HG02571 (cell line): ENCODE data around the gene NCAM1.

ENCODE experiments used
- ATAC-seq: cut with Tn5 transposase; IDR thresholded peaks from one replicate; pipeline ENCODE4 v1.9.1; 2021; ENCODE audit warnings: mild to moderate bottlenecking, moderate library complexity; ENCODE audit not compliant: unreplicated experiment

Gene NCAM1

DNA sequence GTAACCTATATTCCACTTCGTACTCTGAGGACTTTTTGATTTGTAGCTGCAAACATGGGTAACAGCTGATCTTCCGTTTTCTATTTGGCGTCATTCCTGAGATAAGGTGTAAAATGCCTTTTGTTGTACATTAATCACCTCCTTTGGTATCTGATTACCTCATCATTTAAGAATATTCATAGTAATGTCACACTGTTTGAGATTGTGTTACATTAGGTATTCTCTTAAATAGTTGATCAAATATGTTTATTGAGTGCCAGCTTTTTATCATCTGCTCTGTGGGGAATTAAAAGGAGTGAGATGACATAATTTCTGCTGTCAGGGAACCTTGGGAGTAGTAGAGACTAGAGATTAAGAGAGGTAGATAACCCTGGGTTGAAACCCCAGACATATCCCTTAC, 5.9 kb downstream of the NCAM1 start:
- ATAC-seq = no peak

DNA sequence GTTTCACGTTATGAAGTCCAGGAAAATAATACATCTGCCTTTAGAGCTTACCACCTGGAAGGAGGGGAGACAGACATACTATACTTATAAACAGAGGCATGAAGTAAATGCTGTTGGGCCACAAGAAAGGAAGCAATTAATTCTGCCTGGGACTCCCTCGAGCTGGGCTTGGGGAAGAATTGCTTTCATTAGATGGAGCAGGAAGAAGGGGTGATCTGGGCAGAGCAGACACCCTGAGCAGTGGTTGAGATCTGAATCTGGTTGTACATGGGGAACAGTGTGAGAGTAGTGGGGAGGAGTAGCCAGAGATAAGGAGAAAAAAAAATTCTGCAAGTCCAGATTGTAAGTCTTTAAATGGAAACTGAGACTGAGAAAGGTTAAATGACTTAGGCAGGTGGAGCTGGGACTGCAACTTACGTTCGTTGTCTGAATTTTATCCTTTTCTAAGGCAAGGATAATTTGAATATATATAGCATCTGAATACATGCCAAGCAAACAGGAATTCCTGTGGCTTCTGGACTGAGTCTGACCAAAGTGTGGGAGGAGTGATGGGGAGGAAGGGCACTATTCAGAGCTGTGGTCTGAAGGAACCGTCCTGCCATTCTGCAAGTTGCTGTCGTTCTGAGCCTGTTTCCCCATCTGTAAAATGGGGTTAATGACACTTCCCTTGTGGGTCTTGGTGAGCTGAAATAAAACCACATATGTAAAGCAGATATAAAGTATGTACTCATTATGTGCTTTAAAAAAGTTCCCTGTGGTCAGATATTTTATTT, 7.9 kb downstream of the NCAM1 start:
- no peak for ATAC-seq

DNA sequence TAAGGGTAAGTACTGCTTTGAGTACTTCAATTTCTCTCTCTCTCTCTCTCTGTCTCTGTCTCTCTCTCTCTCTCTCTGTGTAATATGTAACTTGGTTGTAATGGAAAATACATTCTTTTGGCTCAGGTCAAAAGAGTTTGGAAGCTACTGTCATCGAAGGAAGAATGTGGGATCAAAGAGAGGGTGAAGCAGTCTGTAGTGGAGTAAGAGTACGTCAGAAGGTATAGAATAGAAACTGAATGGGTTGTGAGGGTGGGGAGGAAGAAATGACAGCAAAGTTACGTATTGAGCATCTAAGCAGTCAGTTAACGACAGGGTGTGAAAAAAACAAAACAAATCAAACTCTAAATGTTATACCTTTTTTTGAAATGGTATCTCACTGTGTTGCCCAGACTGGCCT, 10.0 kb downstream of the NCAM1 start:
- no peak for ATAC-seq

DNA sequence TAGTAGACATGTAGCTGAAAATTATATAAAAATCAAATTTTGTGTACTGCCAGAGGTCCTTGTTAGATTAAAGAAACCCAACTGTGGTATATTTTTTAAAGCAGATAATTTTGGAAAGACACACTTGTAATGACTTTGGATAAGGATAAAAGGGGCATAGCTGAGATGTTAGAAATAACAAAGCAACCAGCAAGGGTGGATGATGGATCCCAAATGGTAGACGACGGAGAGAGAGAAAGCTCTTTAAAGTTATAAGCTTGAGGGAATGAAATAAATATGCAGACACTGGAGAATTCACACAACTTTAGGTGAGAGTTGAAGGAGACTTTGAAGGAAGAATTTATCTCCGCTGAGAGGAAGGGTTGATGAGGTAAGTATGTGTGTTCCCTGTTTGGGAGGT, 10.6 kb downstream of the NCAM1 start:
- ATAC-seq = no peak

DNA sequence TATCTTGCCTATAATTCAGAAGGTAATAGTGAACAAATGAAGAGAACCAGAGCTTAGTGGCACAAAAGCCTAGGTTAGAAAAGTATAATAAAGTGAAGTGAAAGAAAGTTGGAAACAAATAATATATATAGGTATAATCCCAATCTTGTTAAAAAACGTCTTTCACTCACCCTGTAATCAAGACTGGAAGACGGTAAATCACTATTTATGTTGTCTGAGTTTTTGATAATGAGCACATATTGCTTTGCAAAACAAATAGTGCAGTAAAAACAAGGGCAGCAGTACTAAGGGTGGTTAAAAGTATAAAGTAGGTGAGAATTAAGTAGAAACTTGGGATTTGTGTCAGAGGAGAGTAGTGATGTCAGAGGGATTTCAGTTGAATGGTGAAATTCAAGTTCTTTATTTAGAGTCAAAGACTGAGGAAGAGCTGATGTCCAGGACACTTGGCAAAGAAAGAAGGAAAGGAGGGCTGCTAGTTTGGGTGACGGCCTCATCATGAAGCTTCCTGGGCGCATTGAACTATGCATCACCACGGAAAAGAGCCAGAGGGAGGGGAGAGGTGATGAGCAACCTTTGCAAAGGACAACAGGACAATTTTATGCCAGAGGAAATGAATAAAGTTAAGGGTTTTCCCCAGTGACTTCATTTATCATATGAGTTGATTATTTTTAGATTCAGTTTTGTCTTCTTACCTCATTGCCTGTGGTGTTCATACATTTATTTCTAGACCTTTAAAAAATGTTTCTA, 11.4 kb downstream of the NCAM1 start:
- ATAC-seq = no peak

GRCh38 chr11:112975051-112975450, 13.8 kb downstream of the NCAM1 start:
- ATAC-seq = no peak

DNA sequence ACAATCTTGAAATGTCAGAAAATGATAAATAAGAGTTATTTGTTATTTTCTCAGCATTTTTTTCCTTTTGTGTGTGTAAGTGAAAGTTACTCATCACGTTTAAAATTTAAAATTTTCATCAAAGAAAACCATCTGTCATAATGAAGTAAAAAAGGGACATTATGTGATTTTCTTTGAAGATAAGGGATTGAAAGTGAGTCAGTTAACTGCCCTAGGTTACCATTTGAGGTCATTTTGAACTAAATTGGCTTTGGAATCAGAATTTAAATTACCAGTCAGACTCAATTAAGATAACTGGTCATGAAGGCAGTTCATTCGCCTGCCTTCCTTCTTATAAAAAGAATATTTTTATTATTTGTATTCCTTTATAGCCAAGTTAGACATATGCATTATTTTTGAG, 14.3 kb downstream of the NCAM1 start:
- no peak for ATAC-seq

DNA sequence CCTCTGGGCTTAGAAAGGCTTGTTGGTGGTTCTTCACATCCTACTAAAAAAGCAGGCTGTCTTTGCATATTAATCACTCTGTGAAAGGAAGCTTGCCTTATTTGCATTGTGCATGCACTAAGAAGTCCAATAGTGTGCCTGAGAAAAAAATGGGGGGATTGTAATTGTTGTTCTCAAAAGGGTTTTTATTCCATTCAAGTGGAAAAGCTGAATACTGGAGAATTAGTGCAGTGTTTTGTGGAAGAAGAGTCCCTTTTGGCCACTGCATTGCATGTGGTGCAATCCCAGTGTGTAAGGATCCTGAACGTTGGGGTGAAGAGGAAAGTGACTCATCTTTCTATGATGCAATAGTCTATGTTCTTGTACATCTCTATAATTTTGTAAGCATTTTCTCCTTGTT, 16.5 kb downstream of the NCAM1 start:
- ATAC-seq = no peak

DNA sequence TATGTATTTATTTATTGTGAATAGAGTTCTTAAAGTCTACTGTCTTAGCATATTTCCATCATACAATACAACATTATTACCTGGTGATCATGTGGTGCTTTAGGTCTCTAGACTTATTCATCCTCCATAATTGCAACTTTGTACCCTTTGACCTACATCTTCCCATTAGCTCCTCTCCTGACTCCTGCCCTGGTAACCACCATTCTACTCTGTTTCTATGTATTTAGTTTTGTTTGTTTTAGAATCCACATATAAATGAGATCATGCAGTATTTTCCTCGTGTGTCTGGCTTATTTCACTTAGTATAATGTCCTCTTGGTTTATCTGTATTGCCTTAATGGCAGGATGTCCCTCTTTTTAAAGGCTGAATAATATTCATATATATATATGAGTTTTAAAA, 22.7 kb downstream of the NCAM1 start:
- ATAC-seq = no peak

DNA sequence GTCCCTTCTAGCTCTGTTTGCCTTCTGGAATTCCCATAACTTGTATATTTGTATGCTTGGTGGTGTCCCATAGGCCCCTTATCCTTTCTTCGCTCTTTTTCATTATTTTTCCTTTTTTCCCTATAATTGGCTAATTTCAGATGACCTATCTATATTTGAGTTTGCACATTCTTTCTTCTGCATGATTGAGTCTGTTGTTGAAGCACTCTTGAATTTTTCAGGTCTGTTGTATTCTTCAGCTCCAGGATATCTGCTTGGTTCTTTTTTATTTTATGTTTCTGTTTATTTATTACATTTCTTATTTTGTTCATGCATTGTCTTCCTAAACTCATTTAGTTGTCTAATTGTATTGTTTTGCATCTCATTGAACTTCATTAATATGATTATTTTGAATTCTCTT, 28.0 kb downstream of the NCAM1 start:
- no peak for ATAC-seq

GRCh38 chr11:112993808-112994207, 32.6 kb downstream of the NCAM1 start:
- no peak for ATAC-seq

- ATAC-seq = no peak
Observed at GRCh38 chr11:112995423-112996090, 34.3 kb downstream of the NCAM1 start.

GRCh38 chr11:112996994-112997393, 35.8 kb downstream of the NCAM1 start:
- no peak for ATAC-seq

DNA sequence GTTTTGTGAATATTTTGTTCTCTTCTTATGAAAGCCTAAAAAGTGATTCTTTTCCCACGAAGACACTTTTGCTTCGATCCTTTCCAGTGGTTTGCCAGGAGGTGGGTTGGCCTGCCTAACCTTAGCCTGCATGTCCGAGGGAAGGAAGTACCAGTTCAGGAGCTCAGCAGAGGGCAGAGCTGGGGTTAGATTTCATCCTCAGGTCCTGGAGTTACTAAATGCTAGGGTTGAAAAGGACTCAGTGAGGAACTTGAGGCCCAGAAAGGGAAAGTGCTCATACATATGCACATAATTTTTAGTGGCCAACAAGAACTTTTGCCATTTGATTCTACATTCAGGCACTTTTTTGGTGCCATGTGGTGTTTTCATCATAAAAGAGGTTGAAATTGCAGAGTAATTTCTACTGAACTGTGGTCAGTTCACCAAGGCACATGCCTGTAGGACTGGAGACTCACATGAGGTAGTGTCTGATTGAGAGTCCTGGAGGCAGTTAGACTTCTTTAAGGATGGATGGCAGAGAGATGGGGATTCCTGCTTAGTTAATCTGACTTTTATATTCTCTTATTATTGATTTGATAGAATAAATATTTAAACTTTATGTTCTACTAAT, 36.7 kb downstream of the NCAM1 start:
- ATAC-seq = no peak

DNA sequence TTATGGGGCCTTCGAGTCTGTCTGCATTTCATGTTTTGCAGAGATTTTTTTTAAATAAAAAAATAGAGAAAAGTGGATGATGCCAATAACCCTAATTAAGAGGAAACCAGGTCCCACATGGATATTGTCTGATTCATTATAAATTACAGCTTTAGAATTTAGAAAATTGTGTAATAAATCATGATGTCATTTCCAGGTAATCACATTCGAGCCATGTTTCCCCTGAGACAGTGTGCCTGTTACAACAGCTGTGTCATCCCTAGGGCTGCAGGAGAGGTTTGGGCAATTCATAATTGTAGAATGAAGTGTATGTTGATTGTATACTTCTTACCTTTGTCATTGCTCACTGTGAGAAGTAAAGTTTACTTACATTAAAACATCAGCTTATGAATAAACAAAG, 38.3 kb downstream of the NCAM1 start:
- no peak for ATAC-seq

- ATAC-seq = no peak
Observed at GRCh38 chr11:113001709-113002108, 40.5 kb downstream of the NCAM1 start.

- no peak for ATAC-seq
Observed at GRCh38 chr11:113006896-113007445, 45.8 kb downstream of the NCAM1 start.

GRCh38 chr11:113014262-113015097, 53.3 kb downstream of the NCAM1 start:
- ATAC-seq = no peak

DNA sequence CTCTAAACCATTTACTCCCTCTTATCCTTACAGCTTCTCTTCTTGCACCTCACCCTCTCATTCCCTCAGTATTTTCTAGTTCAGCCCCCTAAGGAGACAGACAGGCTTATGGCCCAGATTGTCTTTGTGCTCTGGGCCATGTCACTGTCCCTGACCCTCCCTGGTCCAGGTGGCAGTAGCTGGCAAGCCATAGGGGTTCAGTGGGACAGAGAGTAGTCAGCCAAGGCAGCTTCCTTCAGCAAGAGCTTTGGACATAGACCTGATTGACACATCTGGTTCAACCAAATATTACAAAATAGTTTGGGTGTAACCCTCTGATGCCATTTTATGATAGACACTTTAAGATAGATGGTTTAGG, 53.9 kb downstream of the NCAM1 start:
- no peak for ATAC-seq

DNA sequence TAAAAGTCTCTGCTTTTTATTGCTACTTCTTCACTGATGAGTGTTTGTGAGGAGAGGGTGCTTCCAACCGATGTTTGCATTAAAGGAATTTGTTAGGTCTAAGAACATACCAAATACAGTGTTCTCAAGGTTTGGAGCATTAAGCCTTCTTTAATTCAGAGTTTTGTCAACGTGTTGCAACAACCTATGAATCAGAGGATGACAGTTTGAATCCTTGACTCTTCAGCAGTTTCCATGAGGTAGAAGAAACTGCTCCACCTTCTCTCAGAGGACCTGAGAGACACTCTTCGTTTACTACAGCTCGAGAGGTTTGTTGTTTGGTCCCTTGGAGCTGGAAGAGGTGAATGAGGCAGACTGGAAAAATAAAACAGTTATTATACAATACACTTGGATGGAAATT, 55.7 kb downstream of the NCAM1 start:
- no peak for ATAC-seq
